ENCODE data around the gene PIM2.

Gene PIM2

DNA sequence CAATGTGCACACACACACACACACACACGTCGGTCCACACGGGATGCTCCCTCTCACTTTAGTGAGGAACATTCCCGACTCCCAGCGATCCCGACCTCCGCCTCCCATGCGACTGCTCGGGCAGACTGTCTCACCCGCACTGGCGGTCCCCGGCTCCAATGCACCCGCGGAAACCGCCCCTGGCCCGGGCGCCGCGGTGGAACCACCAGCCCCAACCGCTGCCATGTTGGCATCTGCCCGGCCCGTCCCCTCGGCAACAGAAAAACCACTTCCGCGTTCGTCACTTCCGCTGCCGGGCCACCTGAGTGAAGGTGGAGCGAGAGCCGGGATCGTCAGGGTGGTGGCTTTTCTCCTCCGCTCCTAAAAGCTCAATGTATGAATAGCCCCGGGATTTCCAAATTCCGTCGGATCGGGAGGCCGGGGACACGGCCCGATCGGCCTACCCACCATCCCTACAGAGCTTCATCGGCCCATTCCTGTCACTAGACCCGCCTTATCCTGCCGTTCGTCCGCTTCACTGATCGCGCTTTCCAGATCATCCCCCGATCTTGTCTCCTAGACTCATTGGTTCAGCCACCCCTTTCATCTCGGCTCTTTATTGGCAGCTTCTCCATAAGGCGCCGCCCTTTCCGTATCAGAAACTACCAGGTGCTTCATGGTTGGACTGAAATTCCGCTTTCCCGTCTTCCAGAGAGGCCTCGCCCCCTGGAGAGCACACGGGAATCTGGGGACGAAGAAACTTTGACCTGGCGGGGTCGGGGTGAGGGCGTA lies 7.2 kb downstream of the PIM2 start, which contains the start of gene SLC35A2:
Gene SLC35A2 (minus strand): TSS at position 235 of the 771 bp plus-strand sequence. CDS start 10 bp downstream, at position 225.
- H3K27me3 ChIP-seq (ENCODE audit: insufficient read depth, low read depth), result no peaks in the 10 kb centered on the region
- H2AFZ ChIP-seq (ENCODE audit: low read depth), result no peak within 1 kb of the TSS

DNA sequence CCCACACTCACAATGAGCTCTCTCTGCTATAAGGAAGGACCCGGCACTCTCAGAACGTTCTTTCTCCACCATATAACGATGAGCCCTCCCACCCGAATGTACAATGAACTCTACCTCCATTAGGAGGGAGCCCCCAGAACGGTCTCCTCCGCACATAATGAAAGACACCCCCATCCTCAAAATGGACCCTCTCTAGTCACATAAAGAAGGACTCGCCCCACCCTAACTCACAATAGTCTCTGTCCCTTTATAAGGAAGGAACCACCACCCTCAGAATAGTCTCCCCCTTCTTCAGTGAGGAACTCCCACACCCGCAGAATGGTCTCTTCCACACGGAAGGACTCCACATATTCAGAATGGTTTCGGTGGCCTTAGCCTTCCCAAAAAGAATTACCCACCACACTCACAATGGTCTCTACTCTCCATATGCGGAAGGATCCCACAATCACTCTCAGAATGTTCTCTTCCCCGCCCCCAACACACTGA lies 7.9 kb downstream of the PIM2 start:
- no peak overlapping the region for H3K4me3 ChIP-seq (IDR thresholded peaks at IDR 0.05; ENCODE audit: insufficient read depth, low read depth, low read length)
- peak overlapping the region; percentile 90 for H3K4me2 ChIP-seq
- no peak overlapping the region for H2AFZ ChIP-seq (ENCODE audit: low read depth)
- peaks cover 11% of the 10 kb centered on the region; the same call in 1 of the 2 replicates for H3K36me3 ChIP-seq (ENCODE audit: insufficient read depth)
- no peaks in the 10 kb centered on the region for H3K27me3 ChIP-seq (ENCODE audit: insufficient read depth, low read depth)
- peaks cover 21% of the 10 kb centered on the region for H3K79me2 ChIP-seq (ENCODE audit: insufficient read depth, low read depth)
- peaks cover 16% of the 10 kb centered on the region for H4K20me1 ChIP-seq (ENCODE audit: insufficient read depth)
- H3K9ac ChIP-seq, result peak overlapping the region; percentile 50; the same call in 1 of the 2 replicates
- no peak for TF ChIP-seq CTCF (conservative IDR thresholded peaks at IDR 0.05; ENCODE audit: low read depth, low read length)
- peak overlapping the region; percentile 93 for H3K27ac ChIP-seq
- H3K4me1 ChIP-seq (ENCODE audit: low read depth, poor library complexity, severe bottlenecking), result peaks cover 28% of the 10 kb centered on the region

More for the DNA sequence above, 7.2 kb downstream of the PIM2 start, which contains the start of gene SLC35A2:
- H3K4me1 ChIP-seq (ENCODE audit: low read depth, poor library complexity, severe bottlenecking), result peaks cover 28% of the 10 kb centered on the region
- H4K20me1 ChIP-seq (ENCODE audit: insufficient read depth), result peaks cover 21% of the 10 kb centered on the region
- peak within 1 kb of the TSS; percentile 93 for H3K27ac ChIP-seq
- TF ChIP-seq CTCF (conservative IDR thresholded peaks at IDR 0.05; ENCODE audit: low read depth, low read length), result no peak; the same call in 1 of the 2 replicates
- peak within 1 kb of the TSS; percentile 50; the same call in 1 of the 2 replicates for H3K9ac ChIP-seq
- no peak within 1 kb of the TSS for H3K4me3 ChIP-seq (IDR thresholded peaks at IDR 0.05; ENCODE audit: insufficient read depth, low read depth, low read length)
- peak within 1 kb of the TSS; percentile 90 for H3K4me2 ChIP-seq
- peaks cover 14% of the 10 kb centered on the region; the same call in 1 of the 2 replicates for H3K36me3 ChIP-seq (ENCODE audit: insufficient read depth)
- peaks cover 28% of the 10 kb centered on the region for H3K79me2 ChIP-seq (ENCODE audit: insufficient read depth, low read depth)

DNA sequence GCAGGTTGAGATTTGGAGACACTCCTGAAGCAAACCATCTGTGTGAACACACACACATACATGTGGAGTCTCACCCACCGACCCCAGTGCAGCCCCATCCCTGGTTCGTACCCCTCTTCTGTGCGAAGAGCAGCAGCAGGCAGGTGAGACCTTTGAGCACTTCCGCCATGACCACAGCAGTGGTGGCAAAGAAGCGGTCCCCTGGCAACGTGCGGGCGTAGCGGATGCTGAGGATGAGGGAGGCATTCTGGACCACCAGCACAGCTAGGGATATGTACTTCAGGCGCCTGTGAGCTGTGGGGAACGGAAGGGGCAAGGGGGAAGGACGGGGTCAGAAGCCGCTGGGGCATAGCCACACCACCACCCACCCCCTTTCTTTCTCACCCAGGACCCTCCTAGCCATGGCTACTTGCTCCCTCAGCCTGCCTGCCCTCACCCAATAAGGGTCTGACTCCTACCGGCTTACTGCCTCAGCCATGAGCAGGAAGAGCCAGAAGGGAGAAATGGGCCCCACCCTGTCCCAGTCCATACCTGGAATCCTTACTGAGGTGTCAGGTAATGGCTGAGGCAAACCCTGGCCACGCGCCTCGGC lies 9.0 kb downstream of the PIM2 start:
- Histone ChIP-seq H3K4me2 (no peak overlapping the region), H3K27ac (no peak overlapping the region), H3K79me2 (ENCODE audit: insufficient read depth, low read depth) (peaks cover 10% of the 10 kb centered on the region), H3K4me1 (ENCODE audit: low read depth, poor library complexity, severe bottlenecking) (peaks cover 27% of the 10 kb centered on the region), H3K36me3 (ENCODE audit: insufficient read depth) (0 out of 2 replicates have a peak, but pooled peaks cover 4% of the 10 kb centered on the region), H3K9ac (no peak overlapping the region), H3K27me3 (ENCODE audit: insufficient read depth, low read depth) (no peaks in the 10 kb centered on the region), H2AFZ (ENCODE audit: low read depth) (no peak overlapping the region), H4K20me1 (ENCODE audit: insufficient read depth) (peaks cover 5% of the 10 kb centered on the region; the same call in 1 of the 2 replicates), H3K4me3 (IDR thresholded peaks at IDR 0.05; ENCODE audit: insufficient read depth, low read depth, low read length) (no peak overlapping the region)
- TF ChIP-seq CTCF (conservative IDR thresholded peaks at IDR 0.05; ENCODE audit: low read depth, low read length), result no peak

DNA sequence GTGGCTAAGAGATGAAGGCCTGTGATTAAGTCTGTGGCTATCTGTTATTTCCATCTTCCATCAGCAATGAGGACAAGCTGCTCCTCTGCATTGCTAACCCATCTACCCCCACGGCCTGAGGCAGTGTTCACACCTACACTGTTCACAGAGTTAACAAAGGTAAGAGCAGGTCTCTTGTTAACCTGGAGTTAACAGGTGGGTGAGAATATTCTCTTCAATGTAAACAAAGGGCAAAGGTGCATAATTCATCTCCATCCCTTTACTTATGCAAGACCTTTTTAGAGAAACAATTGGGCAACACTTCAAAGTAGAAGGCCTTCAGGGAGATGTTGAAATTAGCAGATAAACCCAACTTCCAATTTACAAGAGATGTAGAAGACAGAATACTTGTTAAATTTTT lies 10.2 kb downstream of the PIM2 start:
- H3K79me2 ChIP-seq (ENCODE audit: insufficient read depth, low read depth), result no peaks in the 10 kb centered on the region
- H3K36me3 ChIP-seq (ENCODE audit: insufficient read depth), result no peaks in the 10 kb centered on the region
- no peak overlapping the region for H3K27ac ChIP-seq
- no peak overlapping the region for H3K4me2 ChIP-seq
- no peak for TF ChIP-seq CTCF (conservative IDR thresholded peaks at IDR 0.05; ENCODE audit: low read depth, low read length)
- no peak overlapping the region for H3K9ac ChIP-seq
- no peak overlapping the region for H3K4me3 ChIP-seq (IDR thresholded peaks at IDR 0.05; ENCODE audit: insufficient read depth, low read depth, low read length)
- H4K20me1 ChIP-seq (ENCODE audit: insufficient read depth), result no peaks in the 10 kb centered on the region
- H2AFZ ChIP-seq (ENCODE audit: low read depth), result no peak overlapping the region
- peaks cover 16% of the 10 kb centered on the region for H3K4me1 ChIP-seq (ENCODE audit: low read depth, poor library complexity, severe bottlenecking)
- no peaks in the 10 kb centered on the region for H3K27me3 ChIP-seq (ENCODE audit: insufficient read depth, low read depth)
